GM12891 (cell line): ENCODE results near the gene PLAAT4.

Experiments used
- PAX5 ChIP-seq: IDR thresholded peaks from 2 replicates; pipeline ENCODE4 v1.6.1; 2011; ENCODE audit warnings: low read length, moderate library complexity, mild to moderate bottlenecking; ENCODE audit not compliant: insufficient read depth, severe bottlenecking
- POLR2A ChIP-seq: IDR thresholded peaks from 2 replicates; pipeline ENCODE4 v1.6.1; 2011; ENCODE audit warnings: low read depth, low read length, control low read depth
- POLR2AphosphoS5 ChIP-seq: IDR thresholded peaks from 2 replicates; pipeline ENCODE4 v1.6.1; 2011; ENCODE audit warnings: low read depth, low read length, control low read depth
- POU2F2 ChIP-seq: IDR thresholded peaks from 2 replicates; pipeline ENCODE4 v1.6.1; 2011; ENCODE audit warnings: low read depth, mild to moderate bottlenecking, control low read depth, low read length, moderate library complexity
- SPI1 ChIP-seq: IDR thresholded peaks from 2 replicates; pipeline ENCODE4 v1.6.1; 2011; ENCODE audit warnings: low read depth, low read length, control low read depth
- TAF1 ChIP-seq: IDR thresholded peaks from 2 replicates; pipeline ENCODE4 v1.6.1; 2011; ENCODE audit warnings: low read depth, low read length, control low read depth

DNA sequence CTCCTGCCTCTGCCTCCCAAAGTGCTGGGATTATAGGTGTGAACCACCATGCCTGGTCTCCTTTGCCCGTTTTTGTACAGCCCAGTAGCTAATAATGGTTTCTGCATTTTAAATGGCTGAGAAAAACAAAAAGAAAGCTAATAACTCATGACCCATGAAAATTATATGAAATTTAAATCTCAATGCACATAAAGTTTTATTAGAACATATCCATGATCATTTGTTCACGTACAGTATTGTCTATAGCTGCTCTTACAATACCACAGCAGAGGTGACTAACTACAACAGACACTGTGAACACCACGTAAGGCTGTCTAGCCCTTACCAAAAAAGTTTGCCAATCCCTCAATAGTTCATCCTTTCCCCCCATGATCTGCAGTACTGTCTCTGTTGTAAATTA lies 33.0 kb downstream of the PLAAT4 start:
- no peak for TF ChIP-seq POLR2AphosphoS5
- no peak for TF ChIP-seq POLR2A
- no peak for TF ChIP-seq POU2F2
- TF ChIP-seq SPI1, result no peak
- no peak for TF ChIP-seq TAF1
- no peak for TF ChIP-seq PAX5
